ENCODE measurements around the gene MYRF. TPM values are rescaled to one million over a fixed set of nuclear protein-coding genes. Genes with fewer than 3 reads are reported as not detected.
A peak's percentile ranks its signal among the peaks of the same experiment; 100 is the strongest.

Gene MYRF
- total RNA-seq, 2 experiments from 2014 or later: 0.97 to 1.6 TPM

DNA sequence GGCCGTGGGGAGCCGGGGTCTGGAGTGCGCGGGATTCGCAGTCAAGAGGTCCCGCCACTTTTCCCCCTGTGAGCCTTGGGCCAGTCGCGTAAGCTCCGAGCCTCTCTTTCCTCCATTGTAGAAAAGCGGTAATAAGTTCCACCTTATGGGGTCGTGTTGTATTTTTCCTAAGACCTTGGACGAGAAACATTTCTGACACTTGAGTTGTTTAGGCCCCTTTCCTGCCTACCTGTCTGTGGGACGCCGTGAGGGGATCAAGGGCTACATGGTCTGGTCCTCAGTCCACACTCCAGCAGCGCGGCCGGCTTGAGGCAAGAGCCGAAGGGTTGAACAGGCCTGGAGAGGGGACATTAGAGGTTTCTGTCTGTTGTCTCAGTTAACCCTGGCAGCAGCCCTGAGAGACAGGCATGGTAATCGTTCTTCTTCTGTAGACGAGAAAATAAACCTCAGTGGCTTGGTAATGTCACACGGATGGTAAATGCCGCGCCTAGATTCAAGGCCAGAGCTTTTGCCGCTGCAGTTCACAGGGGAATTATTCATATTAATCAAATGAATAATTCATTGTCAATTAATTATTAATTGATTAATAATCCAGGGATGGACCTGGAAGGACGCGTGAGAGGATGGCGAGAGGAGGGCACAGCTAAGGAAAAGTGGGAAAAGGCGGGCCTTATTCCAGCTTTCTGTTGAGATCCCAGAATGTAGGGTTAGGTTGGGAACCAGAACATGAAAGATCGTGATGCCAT, 40.8 kb downstream of the MYRF start:
- H3K27ac Mint-ChIP-seq: peak overlapping the region; percentile 100
- H3K4me1 Mint-ChIP-seq (ENCODE audit: low read depth): peaks cover 57% of the 10 kb centered on the region
- CTCF ChIA-PET: interaction anchor here (0.6 to 2.1 kb wide), 11 partner anchors 14 to 314 kb away, joined by 3 to 9 read pairs (median 4); partner anchors contain the start of gene FADS1
- H3K27me3 Mint-ChIP-seq: no peaks in the 10 kb centered on the region
- no peak for DNase-seq
- peak overlapping the region; percentile 89 for H3K4me3 Mint-ChIP-seq
- POLR2A ChIA-PET: interaction anchor here (0.8 to 5.1 kb wide), 16 partner anchors 8 to 172 kb away, joined by 3 to 32 read pairs (median 5); partner anchors contain the start of genes FADS1 and FADS2
- intact Hi-C loops (cut with micrococcal nuclease): no loop called here
- peak; percentile 26 for ATAC-seq
- H3K9me3 Mint-ChIP-seq: no peaks in the 10 kb centered on the region
- TF ChIP-seq, protein P1, sequence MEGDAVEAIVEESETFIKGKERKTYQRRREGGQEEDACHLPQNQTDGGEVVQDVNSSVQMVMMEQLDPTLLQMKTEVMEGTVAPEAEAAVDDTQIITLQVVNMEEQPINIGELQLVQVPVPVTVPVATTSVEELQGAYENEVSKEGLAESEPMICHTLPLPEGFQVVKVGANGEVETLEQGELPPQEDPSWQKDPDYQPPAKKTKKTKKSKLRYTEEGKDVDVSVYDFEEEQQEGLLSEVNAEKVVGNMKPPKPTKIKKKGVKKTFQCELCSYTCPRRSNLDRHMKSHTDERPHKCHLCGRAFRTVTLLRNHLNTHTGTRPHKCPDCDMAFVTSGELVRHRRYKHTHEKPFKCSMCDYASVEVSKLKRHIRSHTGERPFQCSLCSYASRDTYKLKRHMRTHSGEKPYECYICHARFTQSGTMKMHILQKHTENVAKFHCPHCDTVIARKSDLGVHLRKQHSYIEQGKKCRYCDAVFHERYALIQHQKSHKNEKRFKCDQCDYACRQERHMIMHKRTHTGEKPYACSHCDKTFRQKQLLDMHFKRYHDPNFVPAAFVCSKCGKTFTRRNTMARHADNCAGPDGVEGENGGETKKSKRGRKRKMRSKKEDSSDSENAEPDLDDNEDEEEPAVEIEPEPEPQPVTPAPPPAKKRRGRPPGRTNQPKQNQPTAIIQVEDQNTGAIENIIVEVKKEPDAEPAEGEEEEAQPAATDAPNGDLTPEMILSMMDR (IDR thresholded peaks at IDR 0.05): no peak
- peaks cover 66% of the 10 kb centered on the region for H3K36me3 Mint-ChIP-seq (ENCODE audit: low read depth)

DNA sequence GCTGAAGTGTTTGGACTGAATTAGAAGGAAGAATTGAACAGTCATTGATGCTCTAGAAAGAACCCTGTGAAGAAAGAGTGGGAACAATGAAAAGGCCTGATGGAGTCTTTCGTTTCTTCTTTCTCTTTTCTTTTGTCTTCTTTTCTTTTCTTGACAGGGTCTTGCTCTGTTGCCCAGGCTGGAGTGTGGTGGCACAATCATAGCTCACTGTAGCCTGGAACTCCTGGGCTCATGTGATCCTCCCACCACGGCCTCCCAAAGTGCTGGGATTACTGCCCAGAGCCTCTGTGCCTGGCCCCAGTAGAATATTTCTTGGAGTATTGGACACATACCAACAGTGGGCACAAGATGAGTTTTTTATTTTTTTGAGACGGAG, 41.4 kb downstream of the MYRF start:
- ChIA-PET POLR2A (interaction anchor here (0.6 to 5.1 kb wide), 10 partner anchors 8 to 737 kb away, joined by 3 to 32 read pairs (median 6); partner anchors contain the start of genes FADS1 and FADS2), CTCF (interaction anchor here (0.9 to 1.9 kb wide), 4 partner anchors 16 to 288 kb away, joined by 3 to 5 read pairs (median 4); no protein-coding TSS in a partner anchor)
- no peak for ATAC-seq
- TF ChIP-seq, protein P1 (IDR thresholded peaks at IDR 0.05): no peak
- H3K9me3 Mint-ChIP-seq: no peaks in the 10 kb centered on the region
- H3K27ac Mint-ChIP-seq: peak overlapping the region; percentile 86
- peak overlapping the region; percentile 89 for H3K4me3 Mint-ChIP-seq
- H3K27me3 Mint-ChIP-seq: no peaks in the 10 kb centered on the region
- peaks cover 54% of the 10 kb centered on the region for H3K4me1 Mint-ChIP-seq (ENCODE audit: low read depth)
- DNase-seq: no peak
- intact Hi-C loops (cut with micrococcal nuclease): no loop called here
- peaks cover 63% of the 10 kb centered on the region for H3K36me3 Mint-ChIP-seq (ENCODE audit: low read depth)

DNA sequence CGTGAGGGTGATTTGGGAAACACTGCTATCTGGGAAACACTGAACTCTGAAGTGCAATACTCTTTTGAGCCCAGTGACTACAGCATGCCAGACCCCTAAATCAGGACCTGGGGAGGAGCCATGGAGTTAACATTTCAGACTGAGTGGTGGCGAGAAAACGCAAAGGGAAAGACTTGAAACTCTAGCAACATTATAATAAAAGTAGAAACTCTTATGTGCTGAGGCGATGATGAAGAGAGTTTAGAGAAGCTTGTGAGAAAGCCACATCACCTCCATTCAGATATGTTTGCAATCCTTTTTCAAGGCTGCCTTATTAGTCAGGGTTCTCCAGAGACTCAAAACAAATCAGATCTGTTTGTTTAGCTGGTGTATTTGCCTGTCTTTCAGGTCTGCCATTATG, 42.1 kb downstream of the MYRF start:
- CTCF ChIA-PET: interaction anchor here (1.9 to 4.7 kb wide), 3 partner anchors 12 to 21 kb away, joined by 5 to 49 read pairs (median 44); partner anchors contain the start of gene FADS1
- TF ChIP-seq, protein P1 (IDR thresholded peaks at IDR 0.05): no peak
- no peaks in the 10 kb centered on the region for H3K9me3 Mint-ChIP-seq
- peak overlapping the region; percentile 43 for H3K4me3 Mint-ChIP-seq
- POLR2A ChIA-PET: interaction anchor here (1.3 to 13.6 kb wide), 4 partner anchors 7 to 19 kb away, joined by 5 to 119 read pairs (median 24); partner anchors contain the start of gene FADS1
- ATAC-seq: no peak
- H3K4me1 Mint-ChIP-seq (ENCODE audit: low read depth): peaks cover 52% of the 10 kb centered on the region
- H3K36me3 Mint-ChIP-seq (ENCODE audit: low read depth): peaks cover 64% of the 10 kb centered on the region
- H3K27ac Mint-ChIP-seq: no peak overlapping the region
- no peaks in the 10 kb centered on the region for H3K27me3 Mint-ChIP-seq
- no peak for DNase-seq
- intact Hi-C loops (cut with micrococcal nuclease): no loop called here

DNA sequence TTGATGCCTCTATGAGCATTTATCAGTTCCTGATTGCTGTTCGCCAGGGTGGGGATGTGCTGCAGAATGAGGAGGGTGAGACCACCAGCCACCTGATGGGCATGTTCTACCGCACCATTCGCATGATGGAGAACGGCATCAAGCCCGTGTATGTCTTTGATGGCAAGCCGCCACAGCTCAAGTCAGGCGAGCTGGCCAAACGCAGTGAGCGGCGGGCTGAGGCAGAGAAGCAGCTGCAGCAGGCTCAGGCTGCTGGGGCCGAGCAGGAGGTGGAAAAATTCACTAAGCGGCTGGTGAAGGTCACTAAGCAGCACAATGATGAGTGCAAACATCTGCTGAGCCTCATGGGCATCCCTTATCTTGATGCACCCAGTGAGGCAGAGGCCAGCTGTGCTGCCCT, 43.0 kb downstream of the MYRF start:
- ATAC-seq: no peak
- Mint-ChIP-seq H3K27ac (no peak overlapping the region), H3K27me3 (no peaks in the 10 kb centered on the region), H3K4me3 (peak overlapping the region; percentile 43), H3K9me3 (no peaks in the 10 kb centered on the region), H3K36me3 (ENCODE audit: low read depth) (peaks cover 61% of the 10 kb centered on the region), H3K4me1 (ENCODE audit: low read depth) (peaks cover 45% of the 10 kb centered on the region)
- no peak for DNase-seq
- POLR2A ChIA-PET: interaction anchor here (13.6 kb wide), 1 partner anchor 18 kb away, joined by 119 read pairs; the partner anchor contains the start of gene FADS1
- intact Hi-C loops (cut with micrococcal nuclease): no loop called here
- TF ChIP-seq, protein P1 (IDR thresholded peaks at IDR 0.05): no peak
- CTCF ChIA-PET: interaction anchor here (2.4 to 4.7 kb wide), 6 partner anchors 8 to 313 kb away, joined by 5 to 49 read pairs (median 32); partner anchors contain the start of gene FADS1
